ENCODE results near the gene ZMYND11. TPM values are rescaled to one million over a fixed set of nuclear protein-coding genes. Genes with fewer than 3 reads are reported as not detected.

The ZMYND11 gene
- total and polyA plus RNA-seq, 8 donors, result 11.9 to 288 (median 42.4) TPM

GRCh38 chr10:273088-273487, 137.8 kb downstream of the ZMYND11 start:
- WGBS, 5 donors, result 96 to 97% (median 97%) methylated on average over 16 of the region's 16 CpGs
- peak in 1 of 2 donors; percentile 24 for DNase-seq
- H3K27me3 ChIP-seq, result no peaks in the 10 kb centered on the region
- intact Hi-C loops (cut with DNase I; ENCODE audit: low total_unique reads), result no loop called here
- H3K4me1 ChIP-seq, result no peaks in the 10 kb centered on the region
- H3K9me3 ChIP-seq, result no peaks in the 10 kb centered on the region
- TF ChIP-seq, protein P1, sequence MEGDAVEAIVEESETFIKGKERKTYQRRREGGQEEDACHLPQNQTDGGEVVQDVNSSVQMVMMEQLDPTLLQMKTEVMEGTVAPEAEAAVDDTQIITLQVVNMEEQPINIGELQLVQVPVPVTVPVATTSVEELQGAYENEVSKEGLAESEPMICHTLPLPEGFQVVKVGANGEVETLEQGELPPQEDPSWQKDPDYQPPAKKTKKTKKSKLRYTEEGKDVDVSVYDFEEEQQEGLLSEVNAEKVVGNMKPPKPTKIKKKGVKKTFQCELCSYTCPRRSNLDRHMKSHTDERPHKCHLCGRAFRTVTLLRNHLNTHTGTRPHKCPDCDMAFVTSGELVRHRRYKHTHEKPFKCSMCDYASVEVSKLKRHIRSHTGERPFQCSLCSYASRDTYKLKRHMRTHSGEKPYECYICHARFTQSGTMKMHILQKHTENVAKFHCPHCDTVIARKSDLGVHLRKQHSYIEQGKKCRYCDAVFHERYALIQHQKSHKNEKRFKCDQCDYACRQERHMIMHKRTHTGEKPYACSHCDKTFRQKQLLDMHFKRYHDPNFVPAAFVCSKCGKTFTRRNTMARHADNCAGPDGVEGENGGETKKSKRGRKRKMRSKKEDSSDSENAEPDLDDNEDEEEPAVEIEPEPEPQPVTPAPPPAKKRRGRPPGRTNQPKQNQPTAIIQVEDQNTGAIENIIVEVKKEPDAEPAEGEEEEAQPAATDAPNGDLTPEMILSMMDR (IDR thresholded peaks at IDR 0.05), result no peak
- TF ChIP-seq POLR2AphosphoS5 (IDR thresholded peaks at IDR 0.05), result no peak
- no peak for TF ChIP-seq EP300 (IDR thresholded peaks at IDR 0.05)
- TF ChIP-seq POLR2A (IDR thresholded peaks at IDR 0.05), result no peak
- no peak overlapping the region for H3K4me3 ChIP-seq
- H3K36me3 ChIP-seq, result peaks cover 5 to 44% (median 32%) of the 10 kb centered on the region in 4 donors
- no peak overlapping the region for H3K27ac ChIP-seq

DNA sequence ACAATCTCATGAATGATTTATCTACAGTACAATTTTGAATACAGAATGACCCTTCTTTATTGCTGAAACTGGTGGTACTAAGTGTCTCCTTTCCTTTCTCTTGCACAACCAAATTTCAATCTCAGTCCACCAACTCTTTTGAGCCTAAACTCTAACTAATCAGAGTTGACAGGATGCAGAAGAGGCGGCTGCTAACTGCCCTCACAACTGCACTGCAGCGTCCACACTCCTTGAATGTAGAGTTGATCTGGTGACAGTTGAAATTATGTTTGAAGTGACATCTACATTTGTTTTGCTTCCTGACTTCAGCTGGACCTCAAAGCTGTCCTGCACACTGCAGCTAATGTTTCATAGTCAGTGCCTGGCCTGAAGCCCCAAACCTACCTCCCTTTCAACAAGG, 139.6 kb downstream of the ZMYND11 start:
- H3K4me1 ChIP-seq, result no peaks in the 10 kb centered on the region
- no peak overlapping the region for H3K4me3 ChIP-seq
- no peaks in the 10 kb centered on the region for H3K27me3 ChIP-seq
- DNase-seq, result no peak
- H3K36me3 ChIP-seq, result peaks cover 12 to 61% (median 50%) of the 10 kb centered on the region in 4 donors
- intact Hi-C loops (cut with DNase I; ENCODE audit: low total_unique reads), result no loop called here
- 79 to 93% (median 90%) methylated on average over 2 of the region's 2 CpGs for WGBS, 5 donors
- TF ChIP-seq, protein P1 (IDR thresholded peaks at IDR 0.05), result no peak
- TF ChIP-seq EP300 (IDR thresholded peaks at IDR 0.05) (no peak), POLR2A (IDR thresholded peaks at IDR 0.05) (no peak), POLR2AphosphoS5 (IDR thresholded peaks at IDR 0.05) (no peak)
- no peak overlapping the region for H3K27ac ChIP-seq
- H3K9me3 ChIP-seq, result no peaks in the 10 kb centered on the region

- H3K4me3 ChIP-seq, result no peak overlapping the region
- peaks cover 12 to 70% (median 58%) of the 10 kb centered on the region in 4 donors for H3K36me3 ChIP-seq
- peak in 1 of 2 donors; percentile 16 for DNase-seq
- H3K9me3 ChIP-seq, result no peaks in the 10 kb centered on the region
- no peaks in the 10 kb centered on the region for H3K27me3 ChIP-seq
- H3K4me1 ChIP-seq, result no peaks in the 10 kb centered on the region
- WGBS, 5 donors, result 94 to 96% (median 95%) methylated on average over 12 to 18 of the region's 18 CpGs
- no peak for TF ChIP-seq POLR2AphosphoS5 (IDR thresholded peaks at IDR 0.05)
- TF ChIP-seq EP300 (IDR thresholded peaks at IDR 0.05), result no peak
- TF ChIP-seq, protein P1 (IDR thresholded peaks at IDR 0.05), result no peak
- no peak for TF ChIP-seq POLR2A (IDR thresholded peaks at IDR 0.05)
- intact Hi-C loops (cut with DNase I; ENCODE audit: low total_unique reads), result no loop called here
- no peak overlapping the region for H3K27ac ChIP-seq
These were observed 140.4 kb downstream of the ZMYND11 start for GRCh38 chr10:275680-276079.

DNA sequence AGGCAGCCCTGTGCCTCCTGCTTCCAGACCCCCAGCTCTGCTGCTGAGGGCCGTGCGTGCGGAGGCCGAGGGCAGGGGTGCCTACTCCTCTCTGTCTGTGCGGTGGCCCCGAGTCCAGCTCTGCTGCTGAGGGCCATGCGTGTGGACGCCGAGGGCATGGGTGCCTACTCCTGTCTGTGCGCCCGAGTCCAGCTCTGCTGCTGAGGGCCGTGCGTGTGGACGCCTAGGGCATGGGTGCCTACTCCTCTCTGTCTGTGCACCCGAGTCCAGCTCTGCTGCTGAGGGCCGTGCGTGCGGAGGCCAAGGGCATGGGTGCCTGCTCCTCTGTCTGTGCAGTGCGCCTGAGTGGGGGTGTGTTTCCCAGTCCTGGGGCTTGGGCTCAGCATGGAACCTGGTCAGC, 142.7 kb downstream of the ZMYND11 start:
- peaks cover 24 to 84% (median 79%) of the 10 kb centered on the region in 4 donors for H3K36me3 ChIP-seq
- DNase-seq, result no peak
- no peaks in the 10 kb centered on the region for H3K4me1 ChIP-seq
- no peak overlapping the region for H3K27ac ChIP-seq
- no peak overlapping the region for H3K4me3 ChIP-seq
- TF ChIP-seq POLR2A (IDR thresholded peaks at IDR 0.05) (no peak), EP300 (IDR thresholded peaks at IDR 0.05) (no peak)
- intact Hi-C loops (cut with DNase I; ENCODE audit: low total_unique reads), result no loop called here
- WGBS, 5 donors, result 94 to 98% (median 95%) methylated on average over 7 to 19 of the region's 19 CpGs
- H3K27me3 ChIP-seq, result no peaks in the 10 kb centered on the region
- no peaks in the 10 kb centered on the region for H3K9me3 ChIP-seq

DNA sequence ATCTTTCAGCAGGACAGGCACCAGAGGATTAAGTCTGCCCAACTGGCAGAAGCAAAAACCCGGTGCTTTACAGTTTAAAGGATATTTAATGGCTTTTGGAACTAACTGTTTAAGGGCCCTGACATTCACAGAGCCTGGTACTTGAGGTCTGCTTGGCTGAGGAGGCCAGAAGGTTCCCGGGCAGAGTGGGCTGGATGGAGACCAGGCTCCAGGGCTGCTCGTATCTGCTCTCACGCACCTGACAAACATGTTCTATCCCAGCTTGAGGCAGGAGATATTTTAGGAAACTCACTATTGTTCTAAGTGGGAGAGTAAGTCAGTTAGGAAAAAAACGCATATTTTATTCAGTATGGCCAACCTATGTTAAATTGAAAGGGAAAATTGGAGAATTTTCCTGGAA, 143.5 kb downstream of the ZMYND11 start:
- TF ChIP-seq POLR2AphosphoS5 (IDR thresholded peaks at IDR 0.05) (no peak), EP300 (IDR thresholded peaks at IDR 0.05) (no peak), POLR2A (IDR thresholded peaks at IDR 0.05) (no peak)
- TF ChIP-seq, protein P1 (IDR thresholded peaks at IDR 0.05), result no peak
- WGBS, 5 donors, result 85 to 95% (median 92%) methylated on average over 5 of the region's 5 CpGs
- H3K27ac ChIP-seq, result no peak overlapping the region
- no peaks in the 10 kb centered on the region for H3K4me1 ChIP-seq
- H3K36me3 ChIP-seq, result peaks cover 26 to 88% (median 86%) of the 10 kb centered on the region in 4 donors
- DNase-seq, result no peak
- H3K9me3 ChIP-seq, result no peaks in the 10 kb centered on the region
- intact Hi-C loops (cut with DNase I; ENCODE audit: low total_unique reads), result no loop called here
- H3K27me3 ChIP-seq, result no peaks in the 10 kb centered on the region
- no peak overlapping the region for H3K4me3 ChIP-seq

Data from stomach (tissue), 9 donors.